A549 (cell line): ENCODE measurements around the gene PIP5KL1. TPM values are rescaled to one million over a fixed set of nuclear protein-coding genes. Genes with fewer than 3 reads are reported as not detected.

Source experiments
- ATAC-seq, 2 experiments: fragments of 200-7000 bp in 1 of 2; fragments of >200 bp in 1 of 2; cut with Nextera tagmentation in 1 of 2; cut with Tn5 transposase in 1 of 2; 3 replicates each; pipeline versions ENCODE4 v1.8.0 to v1.9.1; 2018 to 2020; ENCODE audit warnings: mild to moderate bottlenecking in 1 of 2, moderate library complexity in 1 of 2
- CTCF ChIA-PET: fragments of 300-600 bp; sonication (Branson Sonifier 250); formaldehyde crosslinking; extraction: SDS; loops from one replicate; lab custom pipeline; 2021; ENCODE audit warnings: antibody characterized with exemption, inconsistent platforms; lab: Yijun Ruan, JAX
- POLR2A ChIA-PET: fragments of 350-600 bp; formaldehyde crosslinking; extraction: SDS; loops from one replicate; lab custom pipeline; 2021; ENCODE audit warnings: antibody characterized with exemption, inconsistent platforms; lab: Yijun Ruan, JAX
- DNase-seq, 2 experiments: peaks; one replicate each; pipeline versions ENCODE4 v3.0.0 to v3.0.0-alpha.2; 2011 to 2016; ENCODE audit warnings: low read depth in 1 of 2, low spot score in 1 of 2
- FAIRE-seq: peaks from 2 replicates; lab custom pipeline; 2011; peaks lifted over from hg19 to GRCh38; lab: Jason Lieb, UNC
- H3K27ac ChIP-seq, 2 experiments: fragments of >200 bp; sonication (Bioruptor Twin); formaldehyde crosslinking; 3 replicates each; pipeline ENCODE4 v1.5.1; 2016 to 2017
- H3K4me1 ChIP-seq: fragments of >200 bp; sonication (Bioruptor Twin); formaldehyde crosslinking; 3 replicates; pipeline ENCODE4 v1.6.1; 2016
- H3K4me2 ChIP-seq: fragments of >200 bp; sonication (Bioruptor Twin); formaldehyde crosslinking; 3 replicates; pipeline ENCODE4 v1.6.1; 2016
- H3K4me3 ChIP-seq: fragments of >200 bp; sonication (Bioruptor Twin); formaldehyde crosslinking; 3 replicates; pipeline ENCODE4 v1.5.1; 2016
- H3K9me3 ChIP-seq: fragments of >200 bp; sonication (Bioruptor Twin); formaldehyde crosslinking; 3 replicates; pipeline ENCODE4 v1.6.1; 2016
- BHLHE40 ChIP-seq: IDR thresholded peaks from 2 replicates; pipeline ENCODE4 v1.6.1; 2012; ENCODE audit warnings: low read depth, low read length, inconsistent platforms
- CBX2 ChIP-seq: fragments of 200-600 bp; sonication (generic); IDR thresholded peaks from 2 replicates; pipeline ENCODE4 v1.6.1; 2016; ENCODE audit warnings: low read depth, mild to moderate bottlenecking, borderline replicate concordance
- CBX8 ChIP-seq: fragments of 200-600 bp; sonication (generic); IDR thresholded peaks from 2 replicates; pipeline ENCODE4 v1.6.1; 2016
- CEBPB ChIP-seq, 2 experiments: fragments of >200 bp in 1 of 2; sonication (Bioruptor Twin) in 1 of 2; formaldehyde crosslinking in 1 of 2; IDR thresholded peaks; 2 replicates each; pipeline ENCODE4 v1.6.1; 2012 to 2016
- CHD2 ChIP-seq: fragments of 150-350 bp; IDR thresholded peaks from 2 replicates; pipeline ENCODE4 v1.6.1; 2014; ENCODE audit warnings: low read length; ENCODE audit not compliant: partially characterized antibody
- EP300 ChIP-seq, 2 experiments: fragments of >200 bp; sonication (Bioruptor Twin); formaldehyde crosslinking; IDR thresholded peaks; 2 replicates in 1 of 2; 3 replicates in 1 of 2; pipeline ENCODE4 v1.6.1; 2016 to 2017
- ESRRA ChIP-seq: fragments of 150-350 bp; IDR thresholded peaks from 2 replicates; pipeline ENCODE4 v1.6.1; 2014; ENCODE audit warnings: mild to moderate bottlenecking, low read length, borderline replicate concordance
- FOSB ChIP-seq: fragments of 250-450 bp; sonication (Bioruptor Pico); IDR thresholded peaks from 2 replicates; pipeline ENCODE4 v1.5.0; 2020; ENCODE audit warnings: mild to moderate bottlenecking, moderate library complexity
- HES2 ChIP-seq: fragments of >200 bp; sonication (Bioruptor Twin); formaldehyde crosslinking; IDR thresholded peaks from 2 replicates; pipeline ENCODE4 v1.6.1; 2016
- HEYL ChIP-seq: fragments of 250-450 bp; sonication (Bioruptor Pico); IDR thresholded peaks from 2 replicates; pipeline ENCODE4 v1.8.0; 2021; ENCODE audit warnings: mild to moderate bottlenecking, moderate library complexity
- HOXA7 ChIP-seq: fragments of 250-450 bp; sonication (Bioruptor Pico); IDR thresholded peaks from 2 replicates; pipeline ENCODE4 v1.5.0; 2020; ENCODE audit warnings: mild to moderate bottlenecking, moderate library complexity
- JUN ChIP-seq, 2 experiments: fragments of >200 bp; sonication (Bioruptor Twin); formaldehyde crosslinking; IDR thresholded peaks; 2 replicates in 1 of 2; 3 replicates in 1 of 2; pipeline ENCODE4 v1.6.1; 2016 to 2017
- JUNB ChIP-seq: fragments of >200 bp; sonication (Bioruptor Twin); formaldehyde crosslinking; IDR thresholded peaks from 2 replicates; pipeline ENCODE4 v1.6.1; 2016
- KDM5A ChIP-seq: fragments of 200-600 bp; sonication (generic); IDR thresholded peaks from 2 replicates; pipeline ENCODE4 v1.6.1; 2016; ENCODE audit warnings: antibody characterized with exemption, mild to moderate bottlenecking
- MAX ChIP-seq: IDR thresholded peaks from 2 replicates; pipeline ENCODE4 v1.6.1; 2012
- NFE2L2 ChIP-seq: fragments of 150-350 bp; conservative IDR thresholded peaks from 2 replicates; pipeline ENCODE4 v1.6.1; 2014; ENCODE audit warnings: low read length
- NPAS2 ChIP-seq: fragments of 250-450 bp; sonication (Bioruptor Pico); IDR thresholded peaks from 2 replicates; pipeline ENCODE4 v1.8.0; 2022; ENCODE audit warnings: mild to moderate bottlenecking, moderate library complexity, borderline replicate concordance
- NR3C1 ChIP-seq: fragments of >200 bp; sonication (Bioruptor Twin); formaldehyde crosslinking; IDR thresholded peaks from 3 replicates; pipeline ENCODE4 v1.6.1; 2017
- PHF8 ChIP-seq: fragments of 200-600 bp; sonication (generic); IDR thresholded peaks from 2 replicates; pipeline ENCODE4 v1.6.1; 2016; ENCODE audit warnings: low read depth, mild to moderate bottlenecking, antibody characterized with exemption, moderate library complexity, borderline replicate concordance
- POLR2A ChIP-seq: IDR thresholded peaks from 2 replicates; pipeline ENCODE4 v1.6.1; 2012; ENCODE audit warnings: mild to moderate bottlenecking, low read length
- TFCP2L1 ChIP-seq: fragments of 250-450 bp; sonication (Bioruptor Pico); IDR thresholded peaks from 2 replicates; pipeline ENCODE4 v1.5.0; 2021; ENCODE audit warnings: mild to moderate bottlenecking
- ZFP36 ChIP-seq: fragments of 450-650 bp; IDR thresholded peaks from 2 replicates; pipeline ENCODE4 v1.6.1; 2014; ENCODE audit warnings: borderline replicate concordance; ENCODE audit not compliant: partially characterized antibody
- ZSCAN20 ChIP-seq: fragments of 250-450 bp; sonication (Bioruptor Pico); IDR thresholded peaks from 2 replicates; pipeline ENCODE4 v1.8.0; 2022; ENCODE audit warnings: mild to moderate bottlenecking, moderate library complexity
- WGBS: methylation state at CpG from one replicate; pipeline ENCODE4 v1.1.6; 2017; ENCODE audit errors: missing lambda C conversion rate; 5-methylcytosine and 5-hydroxymethylcytosine counted together
- polyA plus RNA-seq, 4 experiments: library from polyadenylated mRNA; depleted of rRNA in 3 of 4; stranded (reverse); fragments of >200 nt; fragmentation: RNase III in 1 of 4; extraction: RNeasy Plus Mini Kit Qiagen cat#74134 plus additional on column Dnase treatment in 1 of 4; gene quantifications; 2 replicates in 3 of 4; 3 replicates in 1 of 4; pipeline ENCODE4 v1.2.3, GENCODE V29; 2011 to 2017
- TF ChIP-seq, protein P1 (sequence below): fragments of 250-450 bp; sonication (Bioruptor Pico); IDR thresholded peaks from 2 replicates; pipeline ENCODE4 v1.5.0; 2021; ENCODE audit warnings: mild to moderate bottlenecking, moderate library complexity, borderline replicate concordance
- TF ChIP-seq, protein P2 (sequence below): fragments of >200 bp; sonication (Bioruptor Twin); formaldehyde crosslinking; IDR thresholded peaks from 3 replicates; pipeline ENCODE4 v1.5.1; 2016
- TF ChIP-seq, protein P3 (sequence below): fragments of 450-650 bp; IDR thresholded peaks from 2 replicates; pipeline ENCODE4 v1.6.1; 2014; ENCODE audit warnings: antibody characterized with exemption
- TF ChIP-seq, protein P4 (sequence below): fragments of 200-600 bp; sonication (generic); IDR thresholded peaks from 2 replicates; pipeline ENCODE4 v1.6.1; 2016; ENCODE audit warnings: antibody characterized with exemption, mild to moderate bottlenecking, moderate library complexity

The PIP5KL1 gene
- polyA plus RNA-seq, 2 of the 4 experiments (the other 2 are of a cell fraction) = 2.4 to 2.5 TPM

DNA sequence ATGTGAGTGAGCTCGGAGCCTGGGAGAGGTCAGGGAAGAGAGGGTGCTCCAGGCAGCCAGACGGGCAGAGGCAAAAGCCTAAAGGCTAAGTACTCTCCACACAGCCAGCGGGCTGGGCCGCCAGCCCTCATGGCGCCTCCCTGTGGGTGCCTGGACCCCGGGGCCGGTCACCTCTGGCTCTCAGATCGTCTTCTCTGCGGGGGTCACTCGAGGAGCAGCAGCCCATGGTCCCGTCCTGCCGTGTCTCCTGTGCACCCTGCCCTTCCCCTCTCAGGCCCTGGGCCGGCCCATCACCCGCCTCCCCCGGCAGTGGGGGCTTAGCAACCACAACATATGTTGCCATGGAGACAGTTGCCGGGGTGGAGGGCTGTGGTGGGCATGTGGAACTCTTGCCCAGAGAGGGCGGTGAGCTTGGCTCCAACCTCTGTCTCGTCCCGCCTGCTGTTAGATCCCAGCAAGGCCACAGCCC is 57.3 kb downstream of the PIP5KL1 start:
- POLR2A ChIA-PET = no interaction called here
- FAIRE-seq = no peak
- TF ChIP-seq HES2 (no peak), EP300 (IDR thresholded peaks at IDR 0.05) (no peak), MAX (no peak), POLR2A (no peak), JUNB (no peak), NPAS2 (CRISPR knock-in tag) (no peak), CHD2 (no peak), NR3C1 (no peak), CEBPB (IDR thresholded peaks at IDR 0.05) (no peak), FOSB (CRISPR knock-in tag) (no peak), TFCP2L1 (CRISPR knock-in tag) (no peak), CBX8 (no peak), JUN (IDR thresholded peaks at IDR 0.05) (no peak), PHF8 (no peak)
- TF ChIP-seq, protein P1, sequence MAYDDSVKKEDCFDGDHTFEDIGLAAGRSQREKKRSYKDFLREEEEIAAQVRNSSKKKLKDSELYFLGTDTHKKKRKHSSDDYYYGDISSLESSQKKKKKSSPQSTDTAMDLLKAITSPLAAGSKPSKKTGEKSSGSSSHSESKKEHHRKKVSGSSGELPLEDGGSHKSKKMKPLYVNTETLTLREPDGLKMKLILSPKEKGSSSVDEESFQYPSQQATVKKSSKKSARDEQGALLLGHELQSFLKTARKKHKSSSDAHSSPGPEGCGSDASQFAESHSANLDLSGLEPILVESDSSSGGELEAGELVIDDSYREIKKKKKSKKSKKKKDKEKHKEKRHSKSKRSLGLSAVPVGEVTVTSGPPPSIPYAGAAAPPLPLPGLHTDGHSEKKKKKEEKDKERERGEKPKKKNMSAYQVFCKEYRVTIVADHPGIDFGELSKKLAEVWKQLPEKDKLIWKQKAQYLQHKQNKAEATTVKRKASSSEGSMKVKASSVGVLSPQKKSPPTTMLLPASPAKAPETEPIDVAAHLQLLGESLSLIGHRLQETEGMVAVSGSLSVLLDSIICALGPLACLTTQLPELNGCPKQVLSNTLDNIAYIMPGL = no peak
- TF ChIP-seq, protein P2, sequence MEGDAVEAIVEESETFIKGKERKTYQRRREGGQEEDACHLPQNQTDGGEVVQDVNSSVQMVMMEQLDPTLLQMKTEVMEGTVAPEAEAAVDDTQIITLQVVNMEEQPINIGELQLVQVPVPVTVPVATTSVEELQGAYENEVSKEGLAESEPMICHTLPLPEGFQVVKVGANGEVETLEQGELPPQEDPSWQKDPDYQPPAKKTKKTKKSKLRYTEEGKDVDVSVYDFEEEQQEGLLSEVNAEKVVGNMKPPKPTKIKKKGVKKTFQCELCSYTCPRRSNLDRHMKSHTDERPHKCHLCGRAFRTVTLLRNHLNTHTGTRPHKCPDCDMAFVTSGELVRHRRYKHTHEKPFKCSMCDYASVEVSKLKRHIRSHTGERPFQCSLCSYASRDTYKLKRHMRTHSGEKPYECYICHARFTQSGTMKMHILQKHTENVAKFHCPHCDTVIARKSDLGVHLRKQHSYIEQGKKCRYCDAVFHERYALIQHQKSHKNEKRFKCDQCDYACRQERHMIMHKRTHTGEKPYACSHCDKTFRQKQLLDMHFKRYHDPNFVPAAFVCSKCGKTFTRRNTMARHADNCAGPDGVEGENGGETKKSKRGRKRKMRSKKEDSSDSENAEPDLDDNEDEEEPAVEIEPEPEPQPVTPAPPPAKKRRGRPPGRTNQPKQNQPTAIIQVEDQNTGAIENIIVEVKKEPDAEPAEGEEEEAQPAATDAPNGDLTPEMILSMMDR = no peak
- TF ChIP-seq, protein P3, sequence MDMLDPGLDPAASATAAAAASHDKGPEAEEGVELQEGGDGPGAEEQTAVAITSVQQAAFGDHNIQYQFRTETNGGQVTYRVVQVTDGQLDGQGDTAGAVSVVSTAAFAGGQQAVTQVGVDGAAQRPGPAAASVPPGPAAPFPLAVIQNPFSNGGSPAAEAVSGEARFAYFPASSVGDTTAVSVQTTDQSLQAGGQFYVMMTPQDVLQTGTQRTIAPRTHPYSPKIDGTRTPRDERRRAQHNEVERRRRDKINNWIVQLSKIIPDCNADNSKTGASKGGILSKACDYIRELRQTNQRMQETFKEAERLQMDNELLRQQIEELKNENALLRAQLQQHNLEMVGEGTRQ = no peak
- Histone ChIP-seq H3K4me1 (peaks cover 38% of the 10 kb centered on the region), H3K27ac (no peak overlapping the region), H3K4me3 (no peak overlapping the region), H3K9me3 (no peaks in the 10 kb centered on the region), H3K4me2 (no peak overlapping the region)
- ATAC-seq = no peak
- no peak for DNase-seq
- CTCF ChIA-PET = interaction anchor here (1.0 to 13.7 kb wide), 13 partner anchors 9 to 370 kb away, joined by 3 to 117 read pairs (median 5); partner anchors contain the start of genes CDK9 and TOR2A
- WGBS = 88% methylated on average over 17 of the region's 19 CpGs

DNA sequence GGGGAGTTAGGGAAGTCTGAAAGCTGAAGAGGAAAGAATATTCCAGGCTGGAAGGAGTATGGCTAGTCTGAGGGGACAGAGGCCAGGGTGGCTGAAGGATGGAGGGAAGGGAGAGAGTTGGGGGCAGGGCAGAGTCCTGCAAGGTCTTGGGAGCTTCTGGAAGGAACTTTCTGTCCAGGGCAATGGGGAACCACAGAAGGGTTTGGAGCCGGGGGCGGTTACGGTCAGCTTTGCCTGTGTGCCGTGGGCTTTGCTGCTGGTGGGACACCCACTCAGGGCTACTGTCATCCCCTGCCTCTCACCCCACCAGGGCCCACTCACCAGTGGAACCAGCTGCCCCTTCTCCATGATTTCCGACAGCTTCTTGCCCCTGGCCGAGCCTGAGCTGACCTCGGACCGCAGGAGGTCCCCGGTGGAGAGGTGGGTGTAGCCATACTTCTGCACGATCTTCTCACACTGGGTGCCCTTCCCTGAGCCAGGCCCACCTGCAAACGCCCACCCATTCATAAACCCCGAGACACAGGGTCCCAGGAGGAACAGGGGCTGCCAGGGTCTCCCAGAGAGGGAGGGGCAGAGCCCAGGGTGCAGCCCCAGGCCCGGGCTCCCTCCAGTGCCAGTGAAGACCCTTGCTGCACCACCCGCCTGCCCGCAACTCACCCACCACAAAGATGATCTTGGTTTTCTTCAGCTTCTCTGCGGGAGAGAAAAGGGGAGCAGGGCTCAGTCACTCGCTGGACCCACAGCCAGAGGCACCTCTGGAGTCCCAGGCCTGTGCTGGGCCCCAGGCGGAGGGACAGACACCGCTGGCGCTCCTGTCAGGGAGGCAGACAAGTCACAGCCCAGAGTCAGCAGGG is 58.0 kb downstream of the PIP5KL1 start:
- CTCF ChIA-PET = interaction anchor here (0.6 to 13.7 kb wide), 15 partner anchors 11 to 391 kb away, joined by 3 to 117 read pairs (median 5); partner anchors contain the start of genes FPGS and TOR2A
- no peak for ATAC-seq
- no peak for DNase-seq
- peaks cover 33% of the 10 kb centered on the region for H3K4me1 ChIP-seq
- POLR2A ChIA-PET = no interaction called here
- 87% methylated on average over 19 of the region's 20 CpGs for WGBS
- no peak overlapping the region for H3K4me2 ChIP-seq
- no peak for FAIRE-seq
- TF ChIP-seq ESRRA = no peak
- TF ChIP-seq ZFP36 = no peak
- TF ChIP-seq ZSCAN20 (CRISPR knock-in tag) = no peak
- TF ChIP-seq CBX8 = no peak
- no peak for TF ChIP-seq HOXA7
- no peak for TF ChIP-seq NFE2L2
- TF ChIP-seq KDM5A = no peak
- no peak for TF ChIP-seq BHLHE40
- no peak for TF ChIP-seq HEYL (CRISPR knock-in tag)
- TF ChIP-seq CBX2 = no peak
- TF ChIP-seq, protein P4, sequence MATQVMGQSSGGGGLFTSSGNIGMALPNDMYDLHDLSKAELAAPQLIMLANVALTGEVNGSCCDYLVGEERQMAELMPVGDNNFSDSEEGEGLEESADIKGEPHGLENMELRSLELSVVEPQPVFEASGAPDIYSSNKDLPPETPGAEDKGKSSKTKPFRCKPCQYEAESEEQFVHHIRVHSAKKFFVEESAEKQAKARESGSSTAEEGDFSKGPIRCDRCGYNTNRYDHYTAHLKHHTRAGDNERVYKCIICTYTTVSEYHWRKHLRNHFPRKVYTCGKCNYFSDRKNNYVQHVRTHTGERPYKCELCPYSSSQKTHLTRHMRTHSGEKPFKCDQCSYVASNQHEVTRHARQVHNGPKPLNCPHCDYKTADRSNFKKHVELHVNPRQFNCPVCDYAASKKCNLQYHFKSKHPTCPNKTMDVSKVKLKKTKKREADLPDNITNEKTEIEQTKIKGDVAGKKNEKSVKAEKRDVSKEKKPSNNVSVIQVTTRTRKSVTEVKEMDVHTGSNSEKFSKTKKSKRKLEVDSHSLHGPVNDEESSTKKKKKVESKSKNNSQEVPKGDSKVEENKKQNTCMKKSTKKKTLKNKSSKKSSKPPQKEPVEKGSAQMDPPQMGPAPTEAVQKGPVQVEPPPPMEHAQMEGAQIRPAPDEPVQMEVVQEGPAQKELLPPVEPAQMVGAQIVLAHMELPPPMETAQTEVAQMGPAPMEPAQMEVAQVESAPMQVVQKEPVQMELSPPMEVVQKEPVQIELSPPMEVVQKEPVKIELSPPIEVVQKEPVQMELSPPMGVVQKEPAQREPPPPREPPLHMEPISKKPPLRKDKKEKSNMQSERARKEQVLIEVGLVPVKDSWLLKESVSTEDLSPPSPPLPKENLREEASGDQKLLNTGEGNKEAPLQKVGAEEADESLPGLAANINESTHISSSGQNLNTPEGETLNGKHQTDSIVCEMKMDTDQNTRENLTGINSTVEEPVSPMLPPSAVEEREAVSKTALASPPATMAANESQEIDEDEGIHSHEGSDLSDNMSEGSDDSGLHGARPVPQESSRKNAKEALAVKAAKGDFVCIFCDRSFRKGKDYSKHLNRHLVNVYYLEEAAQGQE = no peak
- TF ChIP-seq, protein P2 = no peak
- H3K9me3 ChIP-seq = no peaks in the 10 kb centered on the region
- no peak overlapping the region for H3K4me3 ChIP-seq
- H3K27ac ChIP-seq = no peak overlapping the region
